Mesenchymal stem cell (in vitro differentiated cells and primary cell): Measurements from ENCODE around the gene SYNRG.

Source experiments
- DNase-seq: peaks from one replicate; pipeline ENCODE4 v3.0.0-alpha.2; 2013
- H2AFZ ChIP-seq: one replicate; pipeline ENCODE4 v1.6.1; 2013; ENCODE audit warnings: low read depth, mild to moderate bottlenecking, control low read depth, inconsistent platforms, low read length, moderate library complexity
- H2AK5ac ChIP-seq: 2 replicates; pipeline ENCODE4 v1.6.1; 2013; ENCODE audit warnings: low read length, moderate library complexity, mild to moderate bottlenecking, inconsistent platforms; ENCODE audit not compliant: severe bottlenecking
- H2BK120ac ChIP-seq: one replicate; pipeline ENCODE4 v1.6.1; 2013; ENCODE audit warnings: low read depth, mild to moderate bottlenecking, inconsistent platforms, low read length, moderate library complexity
- H2BK12ac ChIP-seq, 2 experiments: one replicate each; pipeline ENCODE4 v1.6.1; 2013; ENCODE audit warnings: inconsistent platforms in 2 of 2, low read length in 2 of 2, mild to moderate bottlenecking in 2 of 2, moderate library complexity in 2 of 2, control low read depth in 1 of 2
- H2BK15ac ChIP-seq: one replicate; pipeline ENCODE4 v1.6.1; 2013; ENCODE audit warnings: mild to moderate bottlenecking, low read depth, inconsistent platforms; ENCODE audit not compliant: poor library complexity, severe bottlenecking
- H2BK5ac ChIP-seq: 2 replicates; pipeline ENCODE4 v1.6.1; 2013; ENCODE audit warnings: low read depth, mild to moderate bottlenecking, low read length, control low read depth, inconsistent platforms; ENCODE audit not compliant: poor library complexity, severe bottlenecking
- H3K14ac ChIP-seq, 2 experiments: one replicate each; pipeline ENCODE4 v1.6.1; 2013; ENCODE audit warnings: inconsistent platforms in 2 of 2, low read length in 2 of 2, control low read depth in 1 of 2, mild to moderate bottlenecking in 1 of 2, moderate library complexity in 1 of 2
- H3K18ac ChIP-seq, 2 experiments: one replicate each; pipeline ENCODE4 v1.6.1; 2013; ENCODE audit warnings: inconsistent platforms in 2 of 2, low read length in 2 of 2, control low read depth in 1 of 2, low read depth in 1 of 2, mild to moderate bottlenecking in 1 of 2
- H3K23ac ChIP-seq, 2 experiments: one replicate each; pipeline ENCODE4 v1.6.1; 2013; ENCODE audit warnings: inconsistent platforms in 2 of 2, low read length in 2 of 2, mild to moderate bottlenecking in 2 of 2, moderate library complexity in 2 of 2, control low read depth in 1 of 2
- H3K27ac ChIP-seq: 2 replicates; pipeline ENCODE4 v1.5.1; 2013; ENCODE audit warnings: mild to moderate bottlenecking, moderate library complexity, low read length, control low read depth, inconsistent platforms; ENCODE audit not compliant: poor library complexity, severe bottlenecking
- H3K27me3 ChIP-seq, 2 experiments: 2 replicates each; pipeline versions ENCODE4 v1.6.1 to v1.7.0; 2013; ENCODE audit warnings: low read length in 2 of 2, mild to moderate bottlenecking in 2 of 2, moderate library complexity in 2 of 2, control low read depth in 1 of 2, inconsistent platforms in 1 of 2; ENCODE audit not compliant: control insufficient read depth in 1 of 2, insufficient read depth in 1 of 2
- H3K36me3 ChIP-seq, 2 experiments: 2 replicates each; pipeline versions ENCODE4 v1.6.1 to v1.7.0; 2013; ENCODE audit warnings: low read length in 2 of 2, control low read depth in 1 of 2, inconsistent platforms in 1 of 2, low read depth in 1 of 2, mild to moderate bottlenecking in 1 of 2; ENCODE audit not compliant: insufficient read depth in 2 of 2, control insufficient read depth in 1 of 2
- H3K4ac ChIP-seq, 2 experiments: one replicate each; pipeline ENCODE4 v1.6.1; 2013; ENCODE audit warnings: inconsistent platforms in 2 of 2, low read length in 2 of 2, mild to moderate bottlenecking in 2 of 2, moderate library complexity in 2 of 2, control low read depth in 1 of 2, low read depth in 1 of 2
- H3K4me1 ChIP-seq: 2 replicates; pipeline ENCODE4 v1.6.1; 2013; ENCODE audit warnings: low read depth, low read length, control low read depth; ENCODE audit not compliant: control insufficient read depth, insufficient read depth
- H3K4me2 ChIP-seq: 2 replicates; pipeline ENCODE4 v1.6.1; 2013; ENCODE audit warnings: low read length, mild to moderate bottlenecking, inconsistent platforms; ENCODE audit not compliant: poor library complexity, severe bottlenecking
- H3K4me3 ChIP-seq, 2 experiments: 2 replicates each; pipeline versions ENCODE4 v1.5.1 to v1.7.0; 2013; ENCODE audit warnings: low read length in 2 of 2, mild to moderate bottlenecking in 2 of 2, control low read depth in 1 of 2, low read depth in 1 of 2; ENCODE audit not compliant: insufficient read depth in 1 of 2
- H3K79me1 ChIP-seq: replicated peaks from 2 replicates; pipeline ENCODE4 v1.6.1; 2013; ENCODE audit warnings: mild to moderate bottlenecking, control low read depth, low read length, inconsistent platforms; ENCODE audit not compliant: poor library complexity, severe bottlenecking
- H3K9ac ChIP-seq: 2 replicates; pipeline ENCODE4 v1.7.0; 2013; ENCODE audit warnings: mild to moderate bottlenecking, low read length, moderate library complexity
- H3K9me3 ChIP-seq: 2 replicates; pipeline ENCODE4 v1.7.0; 2013; ENCODE audit warnings: mild to moderate bottlenecking, low read length; ENCODE audit not compliant: control insufficient read depth
- H4K8ac ChIP-seq: one replicate; pipeline ENCODE4 v1.6.1; 2013; ENCODE audit warnings: inconsistent platforms, mild to moderate bottlenecking, low read length, moderate library complexity
- H4K91ac ChIP-seq: one replicate; pipeline ENCODE4 v1.6.1; 2013; ENCODE audit warnings: mild to moderate bottlenecking, low read length, inconsistent platforms
- WGBS: methylation state at CpG from one replicate; pipeline ENCODE4 v1.1.7; 2013; ENCODE audit warnings: mixed read lengths; 5-methylcytosine and 5-hydroxymethylcytosine counted together

The SYNRG gene

DNA sequence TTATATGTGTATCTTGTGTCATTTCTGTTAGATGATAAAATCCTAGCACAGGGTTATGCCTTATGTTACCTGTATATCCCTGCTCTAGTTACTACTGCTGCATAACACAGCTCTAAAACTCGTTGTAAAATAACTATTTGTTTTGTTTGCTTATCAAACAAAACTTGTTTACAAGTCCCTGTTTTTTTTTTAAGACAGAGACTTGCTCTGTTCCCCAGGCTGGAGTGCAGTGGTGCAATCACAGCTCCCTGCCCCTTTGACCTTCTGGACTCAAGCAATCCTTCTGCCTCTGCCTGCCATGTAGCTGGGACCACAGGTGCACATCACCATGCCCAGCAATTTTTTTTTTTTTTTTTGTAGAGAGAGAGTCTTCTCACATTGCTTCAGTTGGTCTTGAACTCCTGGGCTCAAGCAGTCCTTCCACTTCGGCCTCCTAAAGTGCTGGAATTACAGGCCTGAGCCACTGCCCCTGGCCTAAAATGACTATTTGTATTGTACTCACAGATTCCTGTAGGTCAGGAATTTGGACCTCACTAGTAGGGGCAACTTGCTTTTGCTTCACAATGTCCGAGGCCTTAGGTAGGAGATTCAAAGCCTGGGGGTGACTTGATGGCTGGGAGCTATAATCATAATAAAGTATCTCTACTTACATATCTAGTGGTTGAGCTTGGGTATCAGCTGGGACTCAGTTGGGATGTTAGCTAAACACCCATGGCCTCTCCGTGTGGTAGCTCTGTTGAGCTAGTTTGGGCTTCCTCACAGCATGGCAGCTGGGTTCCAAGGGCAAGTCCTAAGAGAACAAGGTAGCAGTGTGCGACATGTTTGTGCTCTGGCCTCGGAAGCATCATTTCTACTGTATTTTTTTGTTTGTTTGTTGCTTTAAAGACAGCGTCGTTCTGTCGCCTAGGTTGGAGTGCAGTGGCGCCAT lies 106.9 kb downstream of the SYNRG start:
- no peak overlapping the region for H3K23ac ChIP-seq
- no peak overlapping the region for H2AFZ ChIP-seq
- H3K14ac ChIP-seq, result no peak overlapping the region
- H3K4me2 ChIP-seq, result no peak overlapping the region
- no peak overlapping the region for H4K8ac ChIP-seq
- no peak overlapping the region for H2BK15ac ChIP-seq
- no peak overlapping the region for H3K27ac ChIP-seq
- DNase-seq, result no peak
- H3K4me1 ChIP-seq, result peaks cover 6% of the 10 kb centered on the region
- no peaks in the 10 kb centered on the region for H3K27me3 ChIP-seq
- H3K18ac ChIP-seq, result no peak overlapping the region
- no peak overlapping the region for H3K4me3 ChIP-seq
- peaks cover 12% of the 10 kb centered on the region for H3K79me1 ChIP-seq
- H3K9ac ChIP-seq, result no peak overlapping the region
- H4K91ac ChIP-seq, result no peak overlapping the region
- 95% methylated on average over 9 of the region's 10 CpGs for WGBS
- H2BK5ac ChIP-seq, result no peak overlapping the region
- H3K4ac ChIP-seq, result no peak overlapping the region
- no peak overlapping the region for H2AK5ac ChIP-seq
- peaks cover 20 to 44% of the 10 kb centered on the region in 2 experiments for H3K36me3 ChIP-seq
- no peaks in the 10 kb centered on the region for H3K9me3 ChIP-seq
- no peak overlapping the region for H2BK120ac ChIP-seq
- no peak overlapping the region for H2BK12ac ChIP-seq

GRCh38 chr17:37500378-37500777 lies 108.8 kb downstream of the SYNRG start:
- H4K8ac ChIP-seq, result no peak overlapping the region
- no peak overlapping the region for H2BK15ac ChIP-seq
- no peak overlapping the region for H3K9ac ChIP-seq
- no peak overlapping the region for H2BK5ac ChIP-seq
- no peak overlapping the region for H3K4me2 ChIP-seq
- H2AK5ac ChIP-seq, result no peak overlapping the region
- no peak overlapping the region for H3K23ac ChIP-seq
- H2AFZ ChIP-seq, result no peak overlapping the region
- H3K18ac ChIP-seq, result no peak overlapping the region
- no peak overlapping the region for H2BK120ac ChIP-seq
- H3K79me1 ChIP-seq, result peaks cover 7% of the 10 kb centered on the region
- H3K4me3 ChIP-seq, result no peak overlapping the region
- DNase-seq, result no peak
- H3K14ac ChIP-seq, result no peak overlapping the region
- no peak overlapping the region for H3K27ac ChIP-seq
- H3K4ac ChIP-seq, result no peak overlapping the region
- no peaks in the 10 kb centered on the region for H3K27me3 ChIP-seq
- no peak overlapping the region for H4K91ac ChIP-seq
- no peaks in the 10 kb centered on the region for H3K9me3 ChIP-seq
- H3K4me1 ChIP-seq, result peaks cover 2% of the 10 kb centered on the region
- H2BK12ac ChIP-seq, result no peak overlapping the region
- H3K36me3 ChIP-seq, result peaks cover 14 to 34% of the 10 kb centered on the region in 2 experiments

DNA sequence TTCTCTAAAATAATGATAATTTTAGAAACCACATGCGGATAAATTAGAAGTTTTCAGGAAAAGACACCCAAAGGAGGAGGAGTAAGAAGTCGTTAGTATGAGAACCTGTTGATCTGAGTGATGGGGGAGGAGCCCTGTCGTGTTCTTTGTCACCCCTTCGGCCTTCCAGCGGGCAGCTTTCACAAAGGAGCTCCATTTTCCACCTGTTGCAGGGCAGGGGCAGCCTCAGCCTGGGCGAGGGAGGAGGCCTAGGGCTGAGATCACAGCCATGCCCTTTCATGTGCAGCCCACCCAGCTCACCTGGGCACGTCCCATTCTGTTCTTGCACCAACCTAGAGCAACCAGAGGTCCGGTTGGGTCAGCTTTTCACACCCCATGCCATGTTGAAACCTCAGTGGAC lies 114.2 kb downstream of the SYNRG start:
- H3K23ac ChIP-seq, result no peak overlapping the region
- no peak overlapping the region for H3K4me2 ChIP-seq

GRCh38 chr17:37494401-37494831 lies 114.8 kb downstream of the SYNRG start:
- Histone ChIP-seq H3K18ac (peak overlapping the region; percentile 17 to 78), H3K36me3 (peaks cover 0 to 3% of the 10 kb centered on the region in 2 experiments), H3K4ac (no peak overlapping the region), H2BK15ac (no peak overlapping the region), H3K9me3 (no peaks in the 10 kb centered on the region), H4K91ac (no peak overlapping the region), H2AK5ac (peak overlapping the region; percentile 99), H3K23ac (no peak overlapping the region), H3K4me2 (no peak overlapping the region), H2AFZ (no peak overlapping the region), H3K79me1 (peaks cover 4% of the 10 kb centered on the region), H2BK5ac (peak overlapping the region; percentile 66), H3K14ac (no peak overlapping the region), H4K8ac (peak overlapping the region; percentile 49), H3K27me3 (no peaks in the 10 kb centered on the region), H2BK120ac (no peak overlapping the region), H2BK12ac (peak overlapping the region in 1 of 2 experiments; percentile 98), H3K9ac (peak overlapping the region; percentile 62), H3K27ac (peak overlapping the region; percentile 69), H3K4me3 (no peak overlapping the region), H3K4me1 (peaks cover 10% of the 10 kb centered on the region)
- peak; percentile 49 for DNase-seq
- WGBS, result 92% methylated on average over 3 of the region's 3 CpGs

More for the DNA sequence above, 114.2 kb downstream of the SYNRG start:
- no peak overlapping the region for H3K4ac ChIP-seq
- peak overlapping the region in 1 of 2 experiments; percentile 28 for H3K18ac ChIP-seq
- H3K9me3 ChIP-seq, result no peaks in the 10 kb centered on the region
- H3K27me3 ChIP-seq, result no peaks in the 10 kb centered on the region
- H2AK5ac ChIP-seq, result peak overlapping the region; percentile 57
- no peak for DNase-seq
- H3K9ac ChIP-seq, result no peak overlapping the region
- H4K91ac ChIP-seq, result no peak overlapping the region
- peaks cover 4% of the 10 kb centered on the region for H3K79me1 ChIP-seq
- H2AFZ ChIP-seq, result no peak overlapping the region
- peaks cover 12% of the 10 kb centered on the region for H3K4me1 ChIP-seq
- H2BK120ac ChIP-seq, result no peak overlapping the region
- peak overlapping the region in 1 of 2 experiments; percentile 37 for H2BK12ac ChIP-seq
- no peak overlapping the region for H2BK15ac ChIP-seq
- 73% methylated on average over 8 of the region's 8 CpGs for WGBS
- peak overlapping the region in 1 of 2 experiments; percentile 68 for H3K14ac ChIP-seq
- H4K8ac ChIP-seq, result no peak overlapping the region
- no peak overlapping the region for H3K4me3 ChIP-seq
- no peak overlapping the region for H3K27ac ChIP-seq
- no peak overlapping the region for H2BK5ac ChIP-seq
- peaks cover 3 to 5% of the 10 kb centered on the region in 2 experiments for H3K36me3 ChIP-seq
